CD4-positive, alpha-beta T cell treated with Interferon alpha-2 for 1 hour (primary cell): ENCODE data around the gene MVK.
"Not testable (repeated sequence)": the region's sequence is repeated elsewhere in the genome, so short reads cannot be mapped to it uniquely, and the experiment has no call there.

Experiments
- DNase-seq, 2 donors: peaks; one replicate each; pipeline ENCODE4 v3.0.0-alpha.2; 2020 to 2022

MVK gene

GRCh38 chr12:109592195-109592904, 18.8 kb downstream of the MVK start:
- DNase-seq = no peak

DNA sequence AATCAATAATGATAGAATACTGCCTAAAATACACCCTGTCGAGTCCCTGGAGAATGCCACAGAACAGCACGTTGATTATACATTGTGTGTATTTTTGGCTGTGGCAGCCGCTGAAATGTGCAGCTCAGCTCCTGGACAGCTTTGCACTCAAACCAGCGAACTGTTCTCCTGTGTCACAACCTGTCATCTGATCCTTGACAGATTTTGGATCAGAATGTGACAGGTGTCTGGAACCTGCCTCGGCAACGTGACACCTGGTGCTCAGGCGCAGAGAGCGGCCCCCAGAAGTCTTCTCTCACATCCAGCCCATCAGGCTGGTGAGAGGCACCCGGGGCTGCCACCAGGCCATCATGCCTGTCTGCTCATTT, 19.3 kb downstream of the MVK start:
- DNase-seq = no peak

DNA sequence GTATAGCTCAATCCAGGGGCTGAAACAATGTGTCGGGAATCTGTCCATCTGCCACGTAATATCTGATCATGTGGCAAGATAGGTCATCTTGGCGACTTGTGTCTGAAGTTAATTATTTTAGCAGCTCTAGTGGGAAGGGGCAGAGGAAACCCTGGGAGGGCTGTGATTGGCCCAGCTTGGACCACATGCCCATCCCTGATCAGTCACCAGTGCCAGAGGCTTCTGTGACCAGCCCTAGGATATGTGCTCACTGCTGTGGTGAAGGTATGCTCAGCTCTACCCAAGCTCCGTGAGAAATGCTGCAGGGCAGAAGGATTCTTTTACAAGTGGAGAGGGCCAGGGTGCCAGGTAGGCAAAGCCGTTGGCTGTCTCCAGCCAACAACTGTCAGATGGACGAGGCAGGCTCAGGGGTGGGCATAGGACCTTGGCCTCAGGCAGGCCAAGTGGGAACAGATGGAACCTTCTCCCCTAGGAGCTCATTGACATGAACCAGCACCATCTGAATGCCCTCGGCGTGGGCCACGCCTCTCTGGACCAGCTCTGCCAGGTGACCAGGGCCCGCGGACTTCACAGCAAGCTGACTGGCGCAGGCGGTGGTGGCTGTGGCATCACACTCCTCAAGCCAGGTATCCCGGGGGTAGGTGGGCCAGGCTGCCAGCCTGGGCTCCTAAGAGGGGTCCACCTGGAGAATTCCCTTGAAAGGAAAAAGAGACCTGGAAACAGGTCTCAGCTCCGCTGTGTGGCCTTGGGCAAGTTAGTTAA, 21.1 kb downstream of the MVK start:
- DNase-seq = no peak

DNA sequence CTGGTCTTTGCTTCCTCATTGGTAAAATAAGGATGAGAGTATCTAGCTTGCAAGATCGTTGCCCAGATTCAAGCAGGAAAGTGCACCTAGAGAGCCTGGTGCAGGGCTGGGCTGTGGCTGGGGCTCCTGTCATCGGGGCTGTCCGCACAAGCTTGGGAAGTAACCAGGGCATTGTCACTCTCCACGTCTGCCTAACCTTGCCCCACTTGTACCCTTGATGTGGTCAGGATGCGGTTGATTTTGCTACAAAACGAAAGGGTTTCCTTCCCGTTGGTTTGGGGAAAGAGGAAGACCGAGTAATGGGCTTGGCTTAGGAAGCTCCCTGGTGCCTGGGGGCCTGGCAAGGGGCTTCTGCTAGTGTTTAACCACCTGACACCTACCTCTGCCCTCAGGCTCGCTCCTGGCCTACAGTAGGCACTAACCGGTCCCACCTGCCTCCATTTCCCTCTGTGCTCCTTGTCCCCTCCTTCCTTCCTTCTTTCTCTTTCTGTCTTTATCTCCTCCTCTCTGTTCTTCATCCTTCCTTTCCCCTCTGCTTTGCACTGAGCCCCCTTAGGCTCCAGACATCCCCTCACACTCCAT, 21.8 kb downstream of the MVK start:
- peak; percentile 11 to 15 for DNase-seq

GRCh38 chr12:109596418-109597244, 23.0 kb downstream of the MVK start:
- no peak for DNase-seq

DNA sequence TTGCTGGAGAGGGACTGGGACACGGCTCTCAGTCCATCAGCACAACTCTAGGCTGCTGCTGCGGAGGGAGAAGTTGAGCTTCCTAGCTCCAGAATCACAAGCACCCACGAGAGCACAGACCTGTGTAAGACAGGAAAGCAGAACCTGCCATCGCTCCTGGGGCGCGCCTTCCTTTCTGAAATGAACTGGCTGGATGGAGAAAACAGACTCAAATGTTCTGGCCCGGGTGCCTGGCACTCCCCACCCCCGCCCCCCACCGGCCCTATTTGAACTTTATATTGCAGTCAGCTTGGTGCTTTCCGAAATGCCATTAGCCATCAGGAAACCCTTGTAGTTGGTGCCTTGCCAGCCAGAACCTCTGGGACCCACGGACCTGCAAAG, 23.8 kb downstream of the MVK start:
- DNase-seq = no peak

DNA sequence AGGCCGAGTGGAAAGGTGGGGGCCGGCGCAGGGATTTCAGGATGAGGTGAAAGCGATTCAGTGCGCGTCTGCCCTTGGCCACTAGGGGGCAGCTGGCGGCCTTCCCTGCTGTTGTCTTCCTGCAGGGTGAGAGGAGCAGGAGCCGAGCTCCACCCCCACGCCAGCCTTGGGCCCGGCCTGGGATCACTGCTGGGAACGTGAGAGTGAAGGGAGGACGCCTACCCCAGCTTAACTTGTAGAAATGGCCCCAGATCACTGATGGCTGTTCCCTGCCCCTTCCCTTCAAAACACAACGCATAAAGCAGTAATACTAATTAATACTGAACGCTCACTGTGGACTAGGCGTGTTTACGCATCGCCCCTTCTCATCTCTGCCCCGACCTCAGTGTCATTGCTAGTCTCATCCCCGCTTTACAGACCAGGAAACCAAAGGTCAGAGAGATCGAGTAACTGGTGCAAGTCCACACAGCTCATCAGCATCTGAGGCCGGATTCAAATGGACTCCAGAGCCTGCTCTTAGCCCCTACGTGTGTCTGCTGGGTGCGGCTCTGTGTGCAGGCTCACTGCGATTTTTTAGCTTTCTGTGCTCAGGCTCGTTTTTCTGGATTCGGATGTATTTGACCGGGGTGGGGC, 24.3 kb downstream of the MVK start:
- DNase-seq = peak; percentile 42 to 62

DNA sequence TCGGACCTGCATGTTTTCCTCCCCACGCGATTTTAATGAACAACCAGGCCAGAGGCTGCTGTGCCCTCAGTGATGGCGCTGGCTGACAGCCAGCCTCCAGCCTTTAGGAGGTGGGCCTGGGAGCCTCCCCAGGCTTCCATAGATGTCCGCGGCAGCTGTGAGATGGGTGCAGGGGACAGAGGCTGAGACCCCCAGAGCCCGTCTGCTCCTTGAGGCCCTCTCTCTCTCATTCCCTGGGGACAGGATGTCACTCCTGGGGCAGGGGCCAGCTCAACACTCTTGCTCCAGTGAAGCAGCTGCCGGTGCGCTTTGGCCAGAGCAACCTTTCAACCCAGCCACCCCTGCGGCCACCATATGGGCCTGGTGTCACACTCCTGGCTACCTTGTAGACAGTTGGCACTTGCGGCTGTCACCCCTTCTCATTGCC, 24.8 kb downstream of the MVK start:
- DNase-seq = no peak

- no peak for DNase-seq
Observed at GRCh38 chr12:109599087-109599486, 25.5 kb downstream of the MVK start.

GRCh38 chr12:109600481-109600880, 26.9 kb downstream of the MVK start:
- DNase-seq = no peak

GRCh38 chr12:109600995-109601394, 27.4 kb downstream of the MVK start:
- no peak for DNase-seq

DNA sequence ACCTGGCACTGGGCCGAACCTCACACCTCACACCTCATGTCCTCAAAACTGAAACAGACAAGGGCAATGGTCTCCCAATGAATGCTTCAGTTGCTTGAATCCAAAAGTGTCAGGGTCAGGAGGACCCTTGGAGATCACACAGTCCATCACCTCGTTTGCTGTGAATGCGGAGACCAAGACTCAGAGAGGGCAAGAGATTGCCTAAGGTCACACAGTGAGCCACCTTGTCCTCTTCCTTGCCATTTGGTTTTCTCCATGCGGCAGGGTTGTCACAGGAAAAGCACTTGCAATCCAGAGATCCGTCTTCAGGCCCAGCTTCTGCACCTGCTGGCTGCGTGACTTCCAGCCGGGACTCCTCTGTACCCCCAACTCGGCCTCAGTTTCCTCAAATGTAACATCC, 28.0 kb downstream of the MVK start:
- no peak for DNase-seq

GRCh38 chr12:109602132-109602531, 28.5 kb downstream of the MVK start:
- not testable (repeated sequence) for DNase-seq

GRCh38 chr12:109604132-109604585, 30.6 kb downstream of the MVK start:
- no peak for DNase-seq

GRCh38 chr12:109605016-109605415, 31.4 kb downstream of the MVK start:
- DNase-seq = no peak

- no peak for DNase-seq
Observed at GRCh38 chr12:109605599-109606228, 32.1 kb downstream of the MVK start.

DNA sequence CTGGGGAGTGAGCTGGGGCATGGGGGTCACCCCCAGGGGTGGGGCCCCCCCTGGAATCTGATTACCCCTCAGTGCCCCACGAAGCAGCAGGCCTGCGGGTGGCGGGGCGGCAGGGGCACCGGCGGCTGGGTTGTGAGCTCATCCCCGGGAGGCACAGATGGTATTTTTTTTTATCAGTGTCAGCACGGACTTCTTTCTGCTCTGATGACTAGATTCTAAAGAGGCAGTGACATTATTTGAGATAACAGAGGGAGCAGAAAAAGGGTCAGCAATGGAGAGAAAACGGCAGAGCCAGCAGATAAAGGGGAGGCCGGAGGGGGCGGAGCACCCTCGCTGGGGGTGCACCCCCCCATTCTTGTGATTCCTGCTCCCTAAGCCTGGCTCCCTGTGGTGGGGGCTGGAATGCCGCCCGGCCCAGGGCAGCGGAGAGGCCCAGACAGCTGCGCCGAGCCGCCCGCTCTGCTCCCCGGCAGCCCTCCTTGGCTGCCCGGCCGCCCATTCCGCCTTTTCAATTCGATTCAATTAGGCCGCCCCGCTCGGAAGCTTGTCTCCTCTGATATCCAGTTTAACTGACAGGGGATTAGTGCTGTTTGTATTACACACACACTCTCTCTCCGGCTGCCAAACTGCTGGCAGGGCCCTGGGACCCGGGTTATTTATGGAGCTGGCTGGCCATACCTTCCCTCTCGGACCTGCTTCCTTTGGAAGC, 32.9 kb downstream of the MVK start:
- no peak for DNase-seq

- DNase-seq = no peak
Observed at GRCh38 chr12:109607618-109608017, 34.0 kb downstream of the MVK start.

GRCh38 chr12:109608270-109608669, 34.7 kb downstream of the MVK start:
- no peak for DNase-seq

- DNase-seq = no peak
Observed at GRCh38 chr12:109608793-109609192, 35.2 kb downstream of the MVK start.

DNA sequence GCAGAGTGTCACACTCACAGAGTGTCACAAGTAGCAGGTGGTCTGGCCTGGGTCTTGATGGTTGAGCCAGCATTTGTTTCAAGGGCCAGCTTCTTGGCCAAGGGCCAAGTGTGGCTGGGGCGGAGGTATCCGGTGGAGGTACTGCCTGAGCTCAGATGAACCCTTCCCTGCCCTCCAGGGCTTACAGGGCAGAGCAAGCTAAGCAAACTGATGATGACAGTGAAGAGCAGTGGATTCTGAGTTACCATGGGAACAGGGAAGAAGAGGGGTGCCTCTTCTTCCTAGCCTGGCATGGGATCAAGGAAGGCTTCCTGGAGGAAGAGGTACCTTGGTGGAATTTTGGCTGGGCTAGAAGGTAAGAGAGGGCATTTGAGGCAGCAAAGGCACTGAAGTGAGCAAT, 35.7 kb downstream of the MVK start:
- DNase-seq = no peak

GRCh38 chr12:109610523-109610922, 36.9 kb downstream of the MVK start:
- no peak for DNase-seq
